Neuronal stem cell (in vitro differentiated cells): ENCODE results near the gene GAMT.

Source experiments
- DNase-seq: peaks from one replicate; pipeline ENCODE4 v3.0.0-alpha.2; 2013; ENCODE audit warnings: low spot score
- H2AFZ ChIP-seq: one replicate; pipeline ENCODE4 v1.6.1; 2013; ENCODE audit warnings: mild to moderate bottlenecking, low read length, inconsistent platforms
- H2AK5ac ChIP-seq: 2 replicates; pipeline ENCODE4 v1.6.1; 2013; ENCODE audit warnings: low read depth, mild to moderate bottlenecking, inconsistent platforms, low read length, moderate library complexity, mixed read lengths
- H2BK120ac ChIP-seq: 2 replicates; pipeline ENCODE4 v1.6.1; 2013; ENCODE audit warnings: low read depth, mild to moderate bottlenecking, inconsistent platforms, low read length, moderate library complexity, mixed read lengths
- H2BK12ac ChIP-seq: one replicate; pipeline ENCODE4 v1.6.1; 2013; ENCODE audit warnings: low read length, inconsistent platforms
- H2BK15ac ChIP-seq: 2 replicates; pipeline ENCODE4 v1.6.1; 2013; ENCODE audit warnings: mild to moderate bottlenecking, low read length, inconsistent platforms, mixed read lengths
- H2BK5ac ChIP-seq: one replicate; pipeline ENCODE4 v1.6.1; 2013; ENCODE audit warnings: inconsistent platforms, mild to moderate bottlenecking, low read length, moderate library complexity
- H3K14ac ChIP-seq: one replicate; pipeline ENCODE4 v1.6.1; 2013; ENCODE audit warnings: low read length, inconsistent platforms
- H3K18ac ChIP-seq: 2 replicates; pipeline ENCODE4 v1.6.1; 2013; ENCODE audit warnings: low read length, inconsistent platforms
- H3K23ac ChIP-seq: 2 replicates; pipeline ENCODE4 v1.6.1; 2013; ENCODE audit warnings: low read depth, mild to moderate bottlenecking, mixed read lengths, low read length, inconsistent platforms; ENCODE audit not compliant: poor library complexity
- H3K27ac ChIP-seq: replicated peaks from 3 replicates; pipeline ENCODE4 v1.5.1; 2013; ENCODE audit warnings: low read length, inconsistent platforms
- H3K27me3 ChIP-seq, 3 experiments: 2 replicates each; pipeline ENCODE4 v1.6.1; 2013; ENCODE audit warnings: low read length in 3 of 3, mild to moderate bottlenecking in 2 of 3, inconsistent platforms in 1 of 3, low read depth in 1 of 3, mixed read lengths in 1 of 3, moderate library complexity in 1 of 3; ENCODE audit not compliant: control insufficient read depth in 3 of 3, insufficient read depth in 3 of 3
- H3K36me3 ChIP-seq, 2 donors: replicated peaks in 1 of 2; 2 replicates each; pipeline ENCODE4 v1.6.1; 2013; ENCODE audit warnings: low read length in 2 of 2; ENCODE audit not compliant: control insufficient read depth in 2 of 2, insufficient read depth in 2 of 2
- H3K4ac ChIP-seq: 2 replicates; pipeline ENCODE4 v1.6.1; 2013; ENCODE audit warnings: inconsistent platforms, mild to moderate bottlenecking, low read length, moderate library complexity
- H3K4me1 ChIP-seq, 2 donors: 1 replicate in 1 of 2; 2 replicates in 1 of 2; pipeline ENCODE4 v1.6.1; 2013; ENCODE audit warnings: low read length in 2 of 2, low read depth in 1 of 2; ENCODE audit not compliant: control insufficient read depth in 2 of 2, insufficient read depth in 1 of 2
- H3K4me2 ChIP-seq: one replicate; pipeline ENCODE4 v1.6.1; 2013; ENCODE audit warnings: mild to moderate bottlenecking, low read length, inconsistent platforms; ENCODE audit not compliant: insufficient read depth, poor library complexity, severe bottlenecking
- H3K4me3 ChIP-seq, 2 donors: 2 replicates each; pipeline ENCODE4 v1.5.1; 2013; ENCODE audit warnings: low read length in 2 of 2, mild to moderate bottlenecking in 2 of 2, inconsistent platforms in 1 of 2, moderate library complexity in 1 of 2
- H3K79me1 ChIP-seq: one replicate; pipeline ENCODE4 v1.6.1; 2013; ENCODE audit warnings: low read depth, mild to moderate bottlenecking, inconsistent platforms, low read length, moderate library complexity
- H3K9ac ChIP-seq: one replicate; pipeline ENCODE4 v1.6.1; 2013; ENCODE audit warnings: mild to moderate bottlenecking, low read depth, low read length, inconsistent platforms; ENCODE audit not compliant: poor library complexity
- H3K9me3 ChIP-seq, 2 donors: replicated peaks in 1 of 2; 2 replicates each; pipeline versions ENCODE3 to v1.6.1; 2013; ENCODE audit warnings: low read length in 2 of 2, mild to moderate bottlenecking in 2 of 2, inconsistent platforms in 1 of 2, low read depth in 1 of 2, mixed read lengths in 1 of 2, moderate library complexity in 1 of 2; ENCODE audit not compliant: control insufficient read depth in 2 of 2, insufficient read depth in 1 of 2
- H4K8ac ChIP-seq: one replicate; pipeline ENCODE4 v1.6.1; 2013; ENCODE audit warnings: low read depth, mild to moderate bottlenecking, inconsistent platforms, low read length, moderate library complexity
- H4K91ac ChIP-seq: one replicate; pipeline ENCODE4 v1.6.1; 2013; ENCODE audit warnings: low read length, low read depth, mild to moderate bottlenecking, inconsistent platforms; ENCODE audit not compliant: poor library complexity
- WGBS, 2 donors: extraction: QIAGEN DNeasy Blood & Tissue Kit; methylation state at CpG; one replicate each; pipeline ENCODE4 v1.1.7; 2013; ENCODE audit warnings: missing lambda C conversion rate in 2 of 2, mixed read lengths in 1 of 2; ENCODE audit not compliant: insufficient read length in 2 of 2, insufficient replicate concordance in 1 of 2; ENCODE audit errors: extremely low coverage in 2 of 2; 5-methylcytosine and 5-hydroxymethylcytosine counted together

GAMT gene

GRCh38 chr19:1357531-1358109 is 43.7 kb downstream of the GAMT start:
- DNase-seq: no peak
- Histone ChIP-seq H2BK120ac (no peak overlapping the region), H3K79me1 (peaks cover 6% of the 10 kb centered on the region)

GRCh38 chr19:1356508-1356865 is 44.9 kb downstream of the GAMT start:
- Histone ChIP-seq H3K27me3 (no peaks in the 10 kb centered on the region), H4K91ac (no peak overlapping the region), H3K23ac (no peak overlapping the region), H3K4me1 (peaks cover 24 to 25% of the 10 kb centered on the region in 2 donors), H2AFZ (no peak overlapping the region), H3K27ac (no peak overlapping the region), H2BK120ac (no peak overlapping the region), H3K4ac (no peak overlapping the region), H3K18ac (no peak overlapping the region), H3K9me3 (no peaks in the 10 kb centered on the region), H4K8ac (no peak overlapping the region), H3K36me3 (peaks cover 12 to 54% of the 10 kb centered on the region in 2 donors), H3K4me2 (no peak overlapping the region), H2BK12ac (no peak overlapping the region), H2BK15ac (no peak overlapping the region), H2AK5ac (no peak overlapping the region), H3K79me1 (peaks cover 3% of the 10 kb centered on the region), H3K9ac (no peak overlapping the region), H3K4me3 (peak overlapping the region in 1 of 2 donors; percentile 91), H3K14ac (no peak overlapping the region), H2BK5ac (no peak overlapping the region)
- no CpG with 5 or more reads among the region's 3 CpGs for WGBS, 2 donors
- no peak for DNase-seq

More at GRCh38 chr19:1357531-1358109, 43.7 kb downstream of the GAMT start:
- H4K91ac ChIP-seq: no peak overlapping the region
- H2BK5ac ChIP-seq: no peak overlapping the region
- H3K14ac ChIP-seq: no peak overlapping the region
- H3K9ac ChIP-seq: no peak overlapping the region
- H3K18ac ChIP-seq: no peak overlapping the region
- H3K4ac ChIP-seq: no peak overlapping the region
- no peak overlapping the region for H3K4me3 ChIP-seq
- H2AFZ ChIP-seq: no peak overlapping the region
- H3K23ac ChIP-seq: no peak overlapping the region
- H4K8ac ChIP-seq: no peak overlapping the region
- WGBS, 2 donors: no CpG with 5 or more reads among the region's 24 CpGs
- no peaks in the 10 kb centered on the region for H3K9me3 ChIP-seq
- H2BK12ac ChIP-seq: no peak overlapping the region
- H2BK15ac ChIP-seq: no peak overlapping the region
- no peak overlapping the region for H3K27ac ChIP-seq
- H3K36me3 ChIP-seq: peaks cover 15 to 66% of the 10 kb centered on the region in 2 donors
- peaks cover 20 to 33% of the 10 kb centered on the region in 2 donors for H3K4me1 ChIP-seq
- no peak overlapping the region for H3K4me2 ChIP-seq
- H2AK5ac ChIP-seq: no peak overlapping the region
- no peaks in the 10 kb centered on the region for H3K27me3 ChIP-seq

DNA sequence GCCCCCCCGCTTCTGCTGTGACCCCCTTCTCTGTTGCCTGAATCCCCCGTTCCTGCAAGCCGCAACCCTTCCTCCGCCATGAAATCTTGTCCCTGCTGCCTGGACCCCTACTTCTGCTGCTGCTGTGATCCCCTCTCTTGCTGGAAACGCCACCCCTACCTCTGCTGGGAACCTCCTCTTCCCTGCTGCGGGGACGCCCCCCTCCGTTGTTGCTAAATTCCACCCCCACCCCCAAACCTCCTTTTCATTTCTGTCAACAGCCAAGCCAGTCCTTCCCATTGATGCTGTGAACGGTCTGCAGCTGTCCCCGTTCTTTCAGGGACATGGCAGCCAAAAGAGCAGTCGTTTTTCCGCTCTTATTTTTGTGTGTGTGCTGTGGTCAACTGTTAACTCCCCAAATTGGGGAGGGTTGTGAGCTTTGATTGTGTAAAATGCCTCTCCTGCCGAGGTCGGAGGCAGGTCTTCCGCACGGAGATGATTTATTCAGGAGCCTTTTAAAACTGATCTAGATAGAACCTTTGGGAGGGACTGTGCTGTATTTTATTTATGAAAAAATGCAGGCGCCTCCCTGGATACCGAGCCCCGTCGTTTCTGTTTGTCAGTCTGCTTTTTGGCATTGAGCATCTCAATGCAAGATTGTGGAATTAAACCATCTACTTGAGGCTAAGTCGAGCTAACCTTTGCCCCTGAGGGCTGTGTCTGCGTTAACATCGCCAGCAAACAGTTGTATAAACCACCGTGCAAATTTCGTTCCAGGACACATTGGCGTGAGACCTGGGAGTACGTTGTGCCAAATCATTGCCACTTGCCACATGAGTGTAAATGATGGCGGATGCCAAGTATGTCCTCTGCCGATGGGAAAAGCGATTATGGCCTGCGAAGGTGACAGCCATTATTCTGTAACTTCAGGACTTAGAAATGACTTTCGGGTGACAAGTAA is 45.5 kb downstream of the GAMT start:
- Histone ChIP-seq H4K91ac (no peak overlapping the region), H3K79me1 (peaks cover 3% of the 10 kb centered on the region), H3K4me2 (peak overlapping the region; percentile 64), H3K9ac (peak overlapping the region; percentile 94), H3K14ac (no peak overlapping the region), H2BK15ac (peak overlapping the region; percentile 63), H3K27me3 (no peaks in the 10 kb centered on the region), H3K27ac (peak overlapping the region; percentile 37), H3K4ac (no peak overlapping the region), H2BK120ac (no peak overlapping the region), H3K4me1 (peaks cover 22 to 23% of the 10 kb centered on the region in 2 donors), H4K8ac (no peak overlapping the region), H2BK5ac (peak overlapping the region; percentile 84), H2BK12ac (no peak overlapping the region), H2AK5ac (peak overlapping the region; percentile 86), H3K9me3 (no peaks in the 10 kb centered on the region), H2AFZ (peak overlapping the region; percentile 76), H3K36me3 (peaks cover 12 to 48% of the 10 kb centered on the region in 2 donors), H3K4me3 (peak overlapping the region; percentile 86 to 91), H3K18ac (peak overlapping the region; percentile 98), H3K23ac (peak overlapping the region; percentile 29)
- no CpG with 5 or more reads among the region's 32 CpGs for WGBS, 2 donors
- DNase-seq: no peak

- Histone ChIP-seq H4K91ac (no peak overlapping the region), H3K36me3 (peaks cover 9 to 40% of the 10 kb centered on the region in 2 donors), H3K4me3 (peak overlapping the region; percentile 86 to 91), H3K23ac (peak overlapping the region; percentile 29), H2BK120ac (no peak overlapping the region), H3K79me1 (peaks cover 3% of the 10 kb centered on the region), H3K27ac (peak overlapping the region; percentile 37), H3K14ac (peak overlapping the region; percentile 58), H2BK5ac (peak overlapping the region; percentile 84), H3K18ac (peak overlapping the region; percentile 98), H3K4ac (no peak overlapping the region), H3K9ac (peak overlapping the region; percentile 94), H2AK5ac (peak overlapping the region; percentile 86), H2BK12ac (no peak overlapping the region), H3K9me3 (no peaks in the 10 kb centered on the region), H4K8ac (no peak overlapping the region), H3K4me2 (peak overlapping the region; percentile 64), H2AFZ (peak overlapping the region; percentile 76), H3K27me3 (no peaks in the 10 kb centered on the region), H3K4me1 (peaks cover 16 to 18% of the 10 kb centered on the region in 2 donors), H2BK15ac (peak overlapping the region; percentile 63)
- WGBS, 2 donors: no CpG with 5 or more reads among the region's 61 CpGs
- no peak for DNase-seq
Measured at GRCh38 chr19:1354970-1355567, 46.3 kb downstream of the GAMT start.
